Measurements from ENCODE around the gene RAB11A. TPM values are rescaled to one million over a fixed set of nuclear protein-coding genes. Genes with fewer than 3 reads are reported as not detected.

RAB11A gene
- 205 TPM for polyA plus RNA-seq (2013)

- H3K36me3 ChIP-seq (ENCODE audit: control insufficient read depth in 4 of 4, insufficient read depth in 4 of 4, low read length in 3 of 4), result peaks cover 0 to 3% (median 0%) of the 10 kb centered on the region in 4 experiments
- H3K4me3 ChIP-seq (ENCODE audit: control insufficient read depth in 1 of 7, extremely low read depth in 1 of 7, insufficient read depth in 4 of 7, low read depth in 2 of 7, low read length in 6 of 7), result peak within 1 kb of the TSS; percentile 83 to 97 (median 92)
- H3K27me3 ChIP-seq (replicated peaks in 2 of 5; ENCODE audit: control insufficient read depth in 4 of 5, insufficient read depth in 5 of 5, low read length in 4 of 5), result no peaks in the 10 kb centered on the region
- ChIA-PET CTCF (interaction anchor here (0.6 to 2.6 kb wide), 15 partner anchors 8 to 231 kb away, joined by 3 to 15 read pairs (median 4); no protein-coding TSS in a partner anchor), POLR2A (interaction anchor here (0.6 to 1.3 kb wide), 4 partner anchors 9 to 122 kb away, joined by 3 to 6 read pairs (median 4); no protein-coding TSS in a partner anchor)
- peak; percentile 98 to 99 (median 99) for DNase-seq
- WGBS (ENCODE audit: insufficient coverage), result under 1% methylated on average over 56 of the region's 62 CpGs
- no peaks in the 10 kb centered on the region for H3K9me3 ChIP-seq (ENCODE audit: control extremely low read depth in 1 of 5, control insufficient read depth in 4 of 5, insufficient read depth in 2 of 5, low read depth in 1 of 5, low read length in 4 of 5)
- peaks cover 0 to 17% (median 8%) of the 10 kb centered on the region in 4 experiments for H3K4me1 ChIP-seq (ENCODE audit: control extremely low read depth in 1 of 4, control insufficient read depth in 4 of 4, insufficient read depth in 4 of 4, low read length in 3 of 4)
- H3K27ac ChIP-seq (ENCODE audit: insufficient read depth in 1 of 2, low read depth in 1 of 2, low read length in 2 of 2, poor library complexity in 1 of 2, severe bottlenecking in 2 of 2), result peak within 1 kb of the TSS; percentile 81 to 94
Observed at GRCh38 chr15:65869126-65869953, at the start of gene RAB11A. RAB11A (plus strand) TSS chr15:65869491; CDS start chr15:65869586, 95 bp downstream.

- Histone ChIP-seq H3K4me3 (ENCODE audit: control insufficient read depth in 1 of 7, extremely low read depth in 1 of 7, insufficient read depth in 4 of 7, low read depth in 2 of 7, low read length in 6 of 7) (peak overlapping the region in 3 of 7 experiments; percentile 9 to 57 (median 32)), H3K27ac (ENCODE audit: insufficient read depth in 1 of 2, low read depth in 1 of 2, low read length in 2 of 2, poor library complexity in 1 of 2, severe bottlenecking in 2 of 2) (peak overlapping the region; percentile 98 to 99), H3K9me3 (ENCODE audit: control extremely low read depth in 1 of 5, control insufficient read depth in 4 of 5, insufficient read depth in 2 of 5, low read depth in 1 of 5, low read length in 4 of 5) (no peaks in the 10 kb centered on the region), H3K27me3 (replicated peaks in 2 of 5; ENCODE audit: control insufficient read depth in 4 of 5, insufficient read depth in 5 of 5, low read length in 4 of 5) (no peaks in the 10 kb centered on the region), H3K4me1 (ENCODE audit: control extremely low read depth in 1 of 4, control insufficient read depth in 4 of 4, insufficient read depth in 4 of 4, low read length in 3 of 4) (peaks cover 22 to 45% (median 32%) of the 10 kb centered on the region in 4 experiments), H3K36me3 (ENCODE audit: control insufficient read depth in 4 of 4, insufficient read depth in 4 of 4, low read length in 3 of 4) (no peaks in the 10 kb centered on the region)
- POLR2A ChIA-PET, result interaction anchor here (1.0 to 1.4 kb wide), 2 partner anchors 15 to 29 kb away, joined by 4 to 8 read pairs; no protein-coding TSS in a partner anchor
- DNase-seq, result peak; percentile 39 to 75 (median 60)
- CTCF ChIA-PET, result interaction anchor here (0.8 to 1.8 kb wide), 4 partner anchors 10 to 71 kb away, joined by 3 to 6 read pairs (median 4); no protein-coding TSS in a partner anchor
- WGBS (ENCODE audit: insufficient coverage), result 86% methylated on average over 3 of the region's 3 CpGs
Observed at GRCh38 chr15:65819563-65819960, 49.7 kb upstream of the RAB11A start.

- ChIA-PET POLR2A (no interaction called here), CTCF (interaction anchor here (1.5 to 1.8 kb wide), 3 partner anchors 12 to 21 kb away, joined by 3 to 6 read pairs (median 6); no protein-coding TSS in a partner anchor)
- H3K27me3 ChIP-seq (replicated peaks in 2 of 5; ENCODE audit: control insufficient read depth in 4 of 5, insufficient read depth in 5 of 5, low read length in 4 of 5), result no peaks in the 10 kb centered on the region
- H3K27ac ChIP-seq (ENCODE audit: insufficient read depth in 1 of 2, low read depth in 1 of 2, low read length in 2 of 2, poor library complexity in 1 of 2, severe bottlenecking in 2 of 2), result peak overlapping the region in 1 of 2 experiments; percentile 99
- no peaks in the 10 kb centered on the region for H3K9me3 ChIP-seq (ENCODE audit: control extremely low read depth in 1 of 5, control insufficient read depth in 4 of 5, insufficient read depth in 2 of 5, low read depth in 1 of 5, low read length in 4 of 5)
- peaks cover 22 to 48% (median 32%) of the 10 kb centered on the region in 4 experiments for H3K4me1 ChIP-seq (ENCODE audit: control extremely low read depth in 1 of 4, control insufficient read depth in 4 of 4, insufficient read depth in 4 of 4, low read length in 3 of 4)
- no peak overlapping the region for H3K4me3 ChIP-seq (ENCODE audit: control insufficient read depth in 1 of 7, extremely low read depth in 1 of 7, insufficient read depth in 4 of 7, low read depth in 2 of 7, low read length in 6 of 7)
- H3K36me3 ChIP-seq (ENCODE audit: control insufficient read depth in 4 of 4, insufficient read depth in 4 of 4, low read length in 3 of 4), result no peaks in the 10 kb centered on the region
- no peak for DNase-seq
Observed at GRCh38 chr15:65821070-65821469, 48.2 kb upstream of the RAB11A start.

GRCh38 chr15:65822316-65822715 lies 47.0 kb upstream of the RAB11A start:
- DNase-seq, result no peak
- Histone ChIP-seq H3K36me3 (ENCODE audit: control insufficient read depth in 4 of 4, insufficient read depth in 4 of 4, low read length in 3 of 4) (no peaks in the 10 kb centered on the region), H3K4me1 (ENCODE audit: control extremely low read depth in 1 of 4, control insufficient read depth in 4 of 4, insufficient read depth in 4 of 4, low read length in 3 of 4) (peaks cover 25 to 53% (median 36%) of the 10 kb centered on the region in 4 experiments), H3K4me3 (ENCODE audit: control insufficient read depth in 1 of 7, extremely low read depth in 1 of 7, insufficient read depth in 4 of 7, low read depth in 2 of 7, low read length in 6 of 7) (no peak overlapping the region), H3K27ac (ENCODE audit: insufficient read depth in 1 of 2, low read depth in 1 of 2, low read length in 2 of 2, poor library complexity in 1 of 2, severe bottlenecking in 2 of 2) (no peak overlapping the region), H3K27me3 (replicated peaks in 2 of 5; ENCODE audit: control insufficient read depth in 4 of 5, insufficient read depth in 5 of 5, low read length in 4 of 5) (no peaks in the 10 kb centered on the region), H3K9me3 (ENCODE audit: control extremely low read depth in 1 of 5, control insufficient read depth in 4 of 5, insufficient read depth in 2 of 5, low read depth in 1 of 5, low read length in 4 of 5) (no peaks in the 10 kb centered on the region)
- ChIA-PET POLR2A (no interaction called here), CTCF (interaction anchor here (0.6 to 3.3 kb wide), 6 partner anchors 13 to 123 kb away, joined by 3 to 13 read pairs (median 3); partner anchors contain the start of gene RAB11A)
- 100% methylated on average over 2 of the region's 3 CpGs for WGBS (ENCODE audit: insufficient coverage)

GRCh38 chr15:65824031-65824743 lies 45.1 kb upstream of the RAB11A start:
- Histone ChIP-seq H3K4me1 (ENCODE audit: control extremely low read depth in 1 of 4, control insufficient read depth in 4 of 4, insufficient read depth in 4 of 4, low read length in 3 of 4) (peaks cover 14 to 49% (median 28%) of the 10 kb centered on the region in 4 experiments), H3K36me3 (ENCODE audit: control insufficient read depth in 4 of 4, insufficient read depth in 4 of 4, low read length in 3 of 4) (no peaks in the 10 kb centered on the region), H3K9me3 (ENCODE audit: control extremely low read depth in 1 of 5, control insufficient read depth in 4 of 5, insufficient read depth in 2 of 5, low read depth in 1 of 5, low read length in 4 of 5) (no peaks in the 10 kb centered on the region), H3K27me3 (replicated peaks in 2 of 5; ENCODE audit: control insufficient read depth in 4 of 5, insufficient read depth in 5 of 5, low read length in 4 of 5) (no peaks in the 10 kb centered on the region), H3K27ac (ENCODE audit: insufficient read depth in 1 of 2, low read depth in 1 of 2, low read length in 2 of 2, poor library complexity in 1 of 2, severe bottlenecking in 2 of 2) (no peak overlapping the region), H3K4me3 (ENCODE audit: control insufficient read depth in 1 of 7, extremely low read depth in 1 of 7, insufficient read depth in 4 of 7, low read depth in 2 of 7, low read length in 6 of 7) (no peak overlapping the region)
- WGBS (ENCODE audit: insufficient coverage), result 66% methylated on average over 4 of the region's 7 CpGs
- CTCF ChIA-PET, result interaction anchor here (0.9 to 3.3 kb wide), 11 partner anchors 8 to 85 kb away, joined by 3 to 13 read pairs (median 4); no protein-coding TSS in a partner anchor
- DNase-seq, result peak; percentile 60 to 64 (median 60)
- POLR2A ChIA-PET, result interaction anchor here (0.5 to 0.6 kb wide), 2 partner anchors 8 to 60 kb away, joined by 4 read pairs; no protein-coding TSS in a partner anchor

- Histone ChIP-seq H3K9me3 (ENCODE audit: control extremely low read depth in 1 of 5, control insufficient read depth in 4 of 5, insufficient read depth in 2 of 5, low read depth in 1 of 5, low read length in 4 of 5) (no peaks in the 10 kb centered on the region), H3K27ac (ENCODE audit: insufficient read depth in 1 of 2, low read depth in 1 of 2, low read length in 2 of 2, poor library complexity in 1 of 2, severe bottlenecking in 2 of 2) (no peak overlapping the region), H3K4me3 (ENCODE audit: control insufficient read depth in 1 of 7, extremely low read depth in 1 of 7, insufficient read depth in 4 of 7, low read depth in 2 of 7, low read length in 6 of 7) (no peak overlapping the region), H3K4me1 (ENCODE audit: control extremely low read depth in 1 of 4, control insufficient read depth in 4 of 4, insufficient read depth in 4 of 4, low read length in 3 of 4) (peaks cover 10 to 40% (median 20%) of the 10 kb centered on the region in 4 experiments), H3K27me3 (replicated peaks in 2 of 5; ENCODE audit: control insufficient read depth in 4 of 5, insufficient read depth in 5 of 5, low read length in 4 of 5) (no peaks in the 10 kb centered on the region), H3K36me3 (ENCODE audit: control insufficient read depth in 4 of 4, insufficient read depth in 4 of 4, low read length in 3 of 4) (no peaks in the 10 kb centered on the region)
- no peak for DNase-seq
- WGBS (ENCODE audit: insufficient coverage), result 62% methylated on average over 2 of the region's 5 CpGs
- ChIA-PET CTCF (interaction anchor here (1.0 to 3.3 kb wide), 4 partner anchors 10 to 76 kb away, joined by 4 to 13 read pairs (median 9); no protein-coding TSS in a partner anchor), POLR2A (interaction anchor here (0.7 kb wide), 1 partner anchor 110 kb away, joined by 3 read pairs; no protein-coding TSS in a partner anchor)
Observed at GRCh38 chr15:65824941-65825544, 44.2 kb upstream of the RAB11A start.
